ENCODE data around the gene PTPRJ.

Gene PTPRJ

GRCh38 chr11:48054994-48055291 lies 74.6 kb downstream of the PTPRJ start:
- H3K27me3 ChIP-seq: no peaks in the 10 kb centered on the region
- no peak for DNase-seq
- no peak overlapping the region for H3K4me3 ChIP-seq (ENCODE audit: low read depth, low read length)
- H3K9me3 ChIP-seq: no peaks in the 10 kb centered on the region
- H3K4me1 ChIP-seq: no peaks in the 10 kb centered on the region
- TF ChIP-seq CTCF (IDR thresholded peaks at IDR 0.05; ENCODE audit: low read depth, low read length): no peak
- H3K36me3 ChIP-seq: no peaks in the 10 kb centered on the region

- no peak for DNase-seq
- no peaks in the 10 kb centered on the region for H3K9me3 ChIP-seq
- no peak for TF ChIP-seq CTCF (IDR thresholded peaks at IDR 0.05; ENCODE audit: low read depth, low read length)
- H3K27me3 ChIP-seq: no peaks in the 10 kb centered on the region
- no peaks in the 10 kb centered on the region for H3K36me3 ChIP-seq
- H3K4me3 ChIP-seq (ENCODE audit: low read depth, low read length): no peak overlapping the region
- H3K4me1 ChIP-seq: no peaks in the 10 kb centered on the region
Observed at GRCh38 chr11:48055292-48056132, 75.2 kb downstream of the PTPRJ start.

GRCh38 chr11:48056325-48057183 lies 76.2 kb downstream of the PTPRJ start:
- H3K36me3 ChIP-seq: no peaks in the 10 kb centered on the region
- DNase-seq: no peak
- H3K4me3 ChIP-seq (ENCODE audit: low read depth, low read length): no peak overlapping the region
- H3K27me3 ChIP-seq: no peaks in the 10 kb centered on the region
- TF ChIP-seq CTCF (IDR thresholded peaks at IDR 0.05; ENCODE audit: low read depth, low read length): no peak
- no peaks in the 10 kb centered on the region for H3K4me1 ChIP-seq
- no peaks in the 10 kb centered on the region for H3K9me3 ChIP-seq

- Histone ChIP-seq H3K4me1 (no peaks in the 10 kb centered on the region), H3K4me3 (ENCODE audit: low read depth, low read length) (no peak overlapping the region), H3K9me3 (no peaks in the 10 kb centered on the region), H3K36me3 (no peaks in the 10 kb centered on the region), H3K27me3 (no peaks in the 10 kb centered on the region)
- DNase-seq: no peak
- TF ChIP-seq CTCF (IDR thresholded peaks at IDR 0.05; ENCODE audit: low read depth, low read length): no peak
Observed at GRCh38 chr11:48058064-48058463, 77.7 kb downstream of the PTPRJ start.

- H3K9me3 ChIP-seq: no peaks in the 10 kb centered on the region
- H3K36me3 ChIP-seq: no peaks in the 10 kb centered on the region
- no peak overlapping the region for H3K4me3 ChIP-seq (ENCODE audit: low read depth, low read length)
- no peak for TF ChIP-seq CTCF (IDR thresholded peaks at IDR 0.05; ENCODE audit: low read depth, low read length)
- no peaks in the 10 kb centered on the region for H3K4me1 ChIP-seq
- H3K27me3 ChIP-seq: no peaks in the 10 kb centered on the region
- no peak for DNase-seq
Observed at GRCh38 chr11:48058788-48059187, 78.4 kb downstream of the PTPRJ start.

GRCh38 chr11:48062649-48063048 lies 82.3 kb downstream of the PTPRJ start:
- Histone ChIP-seq H3K36me3 (no peaks in the 10 kb centered on the region), H3K4me3 (ENCODE audit: low read depth, low read length) (no peak overlapping the region), H3K9me3 (no peaks in the 10 kb centered on the region), H3K27me3 (no peaks in the 10 kb centered on the region), H3K4me1 (no peaks in the 10 kb centered on the region)
- DNase-seq: no peak
- TF ChIP-seq CTCF (IDR thresholded peaks at IDR 0.05; ENCODE audit: low read depth, low read length): no peak
